Heart left ventricle (tissue), 16 donors: ENCODE results near the gene BANK1. TPM values are rescaled to one million over a fixed set of nuclear protein-coding genes. Genes with fewer than 3 reads are reported as not detected.

Experiments used
- ATAC-seq, 4 donors: fragments of 200-7000 bp; cut with Tn5 transposase; one replicate each; pipeline ENCODE4 v1.9.1; 2020 to 2022; ENCODE audit warnings: moderate library complexity in 4 of 4, mild to moderate bottlenecking in 3 of 4, moderate number of reproducible peaks in 1 of 4
- DNase-seq, 5 donors: peaks; one replicate each; pipeline ENCODE4 v3.0.0-alpha.2; 2020
- H3K27ac ChIP-seq, 12 donors: fragments of 200-600 bp; sonication (generic) in 4 of 12; one replicate each; pipeline versions ENCODE4 v1.5.0 to v1.8.0; 2016 to 2022; ENCODE audit warnings: mild to moderate bottlenecking in 2 of 12
- H3K27me3 ChIP-seq, 9 donors: fragments of 200-600 bp; sonication (generic) in 2 of 9; one replicate each; pipeline versions ENCODE4 v1.5.1 to v1.8.0; 2016 to 2022; ENCODE audit warnings: mild to moderate bottlenecking in 3 of 9
- H3K36me3 ChIP-seq, 9 donors: fragments of 200-600 bp; sonication (generic) in 2 of 9; one replicate each; pipeline versions ENCODE4 v1.5.0 to v1.8.0; 2018 to 2022; ENCODE audit warnings: mild to moderate bottlenecking in 2 of 9
- H3K4me1 ChIP-seq, 12 donors: fragments of 200-600 bp; sonication (generic) in 4 of 12; one replicate each; pipeline versions ENCODE4 v1.5.0 to v1.8.0; 2016 to 2022; ENCODE audit warnings: mild to moderate bottlenecking in 3 of 12
- H3K4me3 ChIP-seq, 12 donors: fragments of 200-600 bp; sonication (generic) in 4 of 12; one replicate each; pipeline versions ENCODE4 v1.5.0 to v1.8.0; 2017 to 2022; ENCODE audit warnings: mild to moderate bottlenecking in 9 of 12, moderate library complexity in 4 of 12
- H3K9me3 ChIP-seq, 12 donors: fragments of 200-600 bp; sonication (generic) in 4 of 12; one replicate each; pipeline versions ENCODE4 v1.5.0 to v1.8.0; 2016 to 2022; ENCODE audit warnings: mild to moderate bottlenecking in 1 of 12
- CTCF ChIP-seq, 12 donors: fragments of 200-600 bp; sonication (generic) in 4 of 12; IDR thresholded peaks; one replicate each; pipeline versions ENCODE4 v1.5.0 to v1.8.0; 2018 to 2022; ENCODE audit warnings: antibody characterized with exemption in 12 of 12, mild to moderate bottlenecking in 5 of 12
- POLR2A ChIP-seq, 2 donors: fragments of 450-650 bp; IDR thresholded peaks; one replicate each; pipeline ENCODE4 v1.6.1; 2017; ENCODE audit warnings: antibody characterized with exemption in 2 of 2, mild to moderate bottlenecking in 2 of 2, moderate library complexity in 2 of 2
- WGBS, 4 donors: extraction: QIAGEN DNeasy Blood & Tissue Kit in 2 of 4; methylation state at CpG; one replicate each; pipeline versions ENCODE4 v1.1.5 to v1.1.7; 2013 to 2018; 5-methylcytosine and 5-hydroxymethylcytosine counted together
- intact Hi-C, 10 donors: fragments of 100-400 bp; cut with DNase I; formaldehyde crosslinking; loops; one replicate each; pipeline versions ENCODE4 v1.11.1 to v1.14.2; 2022
- polyA plus RNA-seq, 2 donors: library from polyadenylated mRNA; stranded (reverse); fragments of 200-250 nt; gene quantifications; one replicate each; pipeline ENCODE4 v1.2.3, GENCODE V29; 2013
- total RNA-seq, 9 donors: library from RNA; depleted of rRNA in 2 of 9; stranded (reverse); fragments of >200 nt in 2 of 9; fragmentation: NEBNext Ultra II Directional in 3 of 9; extraction: Animal tissue kit (Norgen Biotek cat#: 25700) in 3 of 9; gene quantifications; one replicate each; pipeline versions ENCODE4 v1.1.0 to v1.2.4, GENCODE V29; 2016 to 2023
- donor health status: ischemic (EF 13 %, LVEDD 7.1; RV severe dilation, severe dysfunction).
- donor health status: healthy with polysubstance abuse.
- donor health status: DM: no; HTN: yes; CAD: no.
- donor health status: DM: no; HTN: no; CAD: no.
- donor health status: ischemic (EF 25% LVEDD 6.9; RV normal size, moderate dysfunction).
- donor health status: ischemic (EF 25% LVEDD 5.7; RV mildly dilated, moderate dysfunction).
- donor health status: healthy.
- donor health status: DM: yes; HTN: yes; CAD: no.
- donor health status: ischemic (EF 35%, LVEDD 5.7; RV mildly dilated, moderate dysfunction).
- donor health status: nonischemic (EF 11% LVEDD 7.7; RV severe dilation, severe dysfunction).
- donor health status: DM: yes; HTN: yes; CAD: no.
- donor health status: PGD.
- donor health status: ischemic (EF 29% LVEDD 5.4; RV normal size, mild dysfunction).
- donor health status: nonischemic (EF 23%, LVEDD 6.1; RV moderate dilation, normal function).

The BANK1 gene
- total and polyA plus RNA-seq, 11 donors, result 0.08 to 2.7 (median 0.46) TPM; not detected in 4

GRCh38 chr4:101870874-101871273 is 80.3 kb downstream of the BANK1 start:
- H3K9me3 ChIP-seq, result no peaks in the 10 kb centered on the region
- intact Hi-C loops, result no loop called here
- H3K4me1 ChIP-seq, result no peaks in the 10 kb centered on the region
- no peak overlapping the region for H3K27ac ChIP-seq
- H3K4me3 ChIP-seq, result no peak overlapping the region
- no peaks in the 10 kb centered on the region for H3K36me3 ChIP-seq
- TF ChIP-seq POLR2A (IDR thresholded peaks at IDR 0.05), result no peak
- no peak for TF ChIP-seq CTCF (IDR thresholded peaks at IDR 0.05)
- ATAC-seq (no peak), DNase-seq (no peak)
- 47 to 53% (median 49%) methylated on average over 1 of the region's 1 CpG for WGBS, 4 donors
- H3K27me3 ChIP-seq, result no peaks in the 10 kb centered on the region

GRCh38 chr4:101871962-101872676 is 81.6 kb downstream of the BANK1 start:
- H3K4me1 ChIP-seq, result no peaks in the 10 kb centered on the region
- no peaks in the 10 kb centered on the region for H3K36me3 ChIP-seq
- H3K27ac ChIP-seq, result no peak overlapping the region
- ATAC-seq (no peak), DNase-seq (no peak)
- intact Hi-C loops, result no loop called here
- no peaks in the 10 kb centered on the region for H3K9me3 ChIP-seq
- H3K4me3 ChIP-seq, result no peak overlapping the region
- TF ChIP-seq POLR2A (IDR thresholded peaks at IDR 0.05) (no peak), CTCF (IDR thresholded peaks at IDR 0.05) (no peak)
- 63 to 72% (median 66%) methylated on average over 2 of the region's 2 CpGs for WGBS, 4 donors
- no peaks in the 10 kb centered on the region for H3K27me3 ChIP-seq

- ATAC-seq (no peak), DNase-seq (no peak)
- H3K4me1 ChIP-seq, result no peaks in the 10 kb centered on the region
- H3K4me3 ChIP-seq, result no peak overlapping the region
- H3K27ac ChIP-seq, result no peak overlapping the region
- intact Hi-C loops, result no loop called here
- H3K36me3 ChIP-seq, result no peaks in the 10 kb centered on the region
- H3K27me3 ChIP-seq, result no peaks in the 10 kb centered on the region
- WGBS, 4 donors, result 43 to 89% (median 71%) methylated on average over 2 of the region's 2 CpGs
- TF ChIP-seq POLR2A (IDR thresholded peaks at IDR 0.05) (no peak), CTCF (IDR thresholded peaks at IDR 0.05) (no peak)
- peaks cover 0 to 7% (median 0%) of the 10 kb centered on the region in 12 donors for H3K9me3 ChIP-seq
Measured at GRCh38 chr4:101885574-101885973, 95.0 kb downstream of the BANK1 start.

- TF ChIP-seq POLR2A (IDR thresholded peaks at IDR 0.05), result no peak
- TF ChIP-seq CTCF (IDR thresholded peaks at IDR 0.05), result no peak
- H3K27ac ChIP-seq, result no peak overlapping the region
- 73 to 80% (median 77%) methylated on average over 3 of the region's 3 CpGs for WGBS, 4 donors
Measured at GRCh38 chr4:101886826-101887225, 96.3 kb downstream of the BANK1 start.

More at GRCh38 chr4:101886826-101887225, 96.3 kb downstream of the BANK1 start:
- no peaks in the 10 kb centered on the region for H3K36me3 ChIP-seq
- DNase-seq (no peak), ATAC-seq (no peak)
- H3K4me1 ChIP-seq, result no peaks in the 10 kb centered on the region
- peaks cover 0 to 20% (median 0%) of the 10 kb centered on the region in 12 donors for H3K9me3 ChIP-seq
- intact Hi-C loops, result no loop called here
- H3K4me3 ChIP-seq, result no peak overlapping the region
- H3K27me3 ChIP-seq, result no peaks in the 10 kb centered on the region
